ENCODE results near the gene EFNB3. TPM values are rescaled to one million over a fixed set of nuclear protein-coding genes. Genes with fewer than 3 reads are reported as not detected.

EFNB3 gene
- total and polyA plus RNA-seq, 2 of the 13 experiments (the other 11 are each of a cell fraction or from before 2014, with no cell fraction given), result 0.07 to 0.25 TPM

GRCh38 chr17:7687072-7687907 lies 17.7 kb upstream of the EFNB3 start, which contains the start of gene TP53 (continued):
- TF ChIP-seq ZNF574 (CRISPR knock-in tag; IDR thresholded peaks at IDR 0.05), result peak; percentile 87
- no peak for TF ChIP-seq PRDM4 (CRISPR knock-in tag; IDR thresholded peaks at IDR 0.05; ENCODE audit: borderline replicate concordance)
- TF ChIP-seq FIP1L1 (IDR thresholded peaks at IDR 0.05; ENCODE audit: borderline replicate concordance, insufficient read depth, low read depth, low read length), result 0 out of 2 replicates have a peak, but pooled peaks have one; percentile 36
- peak; percentile 85 for TF ChIP-seq ZHX1 (CRISPR knock-in tag; IDR thresholded peaks at IDR 0.05; ENCODE audit: low read depth)
- peak; percentile 76; the same call in 1 of the 2 replicates for TF ChIP-seq DMAP1 (CRISPR knock-in tag; IDR thresholded peaks at IDR 0.05)
- peak; percentile 66; the same call in 1 of the 2 replicates for TF ChIP-seq PRDM15 (CRISPR knock-in tag; IDR thresholded peaks at IDR 0.05)
- TF ChIP-seq SNAI1 (CRISPR knock-in tag; IDR thresholded peaks at IDR 0.05; ENCODE audit: borderline replicate concordance), result 0 out of 2 replicates have a peak, but pooled peaks have one; percentile 15
- TF ChIP-seq ZNF274 (CRISPR knock-in tag; IDR thresholded peaks at IDR 0.05), result 0 out of 2 replicates have a peak, but pooled peaks have one; percentile 35
- TF ChIP-seq NR2F6 (IDR thresholded peaks at IDR 0.05), result 0 out of 2 replicates have a peak, but pooled peaks have one; percentile 15
- TF ChIP-seq NR2F6 (CRISPR knock-in tag; IDR thresholded peaks at IDR 0.05), result peak; percentile 27; the same call in 1 of the 2 replicates
- TF ChIP-seq BORCS8-MEF2B (CRISPR knock-in tag; IDR thresholded peaks at IDR 0.05), result peak; percentile 81; the same call in 1 of the 2 replicates
- no peak for TF ChIP-seq ZNF20 (CRISPR knock-in tag; IDR thresholded peaks at IDR 0.05)
- peak; percentile 61 for TF ChIP-seq SUZ12 (IDR thresholded peaks at IDR 0.05; ENCODE audit: low read depth, low read length)
- 0 out of 2 replicates have a peak, but pooled peaks have one; percentile 32 for TF ChIP-seq ZSCAN31 (CRISPR knock-in tag; IDR thresholded peaks at IDR 0.05; ENCODE audit: low read depth)
- TF ChIP-seq ZNF777 (CRISPR knock-in tag; IDR thresholded peaks at IDR 0.05), result peak; percentile 15; the same call in 1 of the 2 replicates

Data from HepG2 (cell line).